HCT116 (cell line): ENCODE results near the gene CD302. TPM values are rescaled to one million over a fixed set of nuclear protein-coding genes. Genes with fewer than 3 reads are reported as not detected.

Source experiments
- ATAC-seq: fragments of 200-7000 bp; cut with Tn5 transposase; 2 replicates; pipeline ENCODE4 v1.9.1; 2020; ENCODE audit warnings: mild to moderate bottlenecking, moderate library complexity
- BruUV-seq: library from RNA; stranded (reverse); fragments of 400-500 nt; replicated peaks from 2 replicates; lab custom pipeline; 2021; lab: Mats Ljungman, UMichigan
- CTCF ChIA-PET: fragments of 300-600 bp; sonication (Branson Sonifier 250); formaldehyde crosslinking; loops from one replicate; lab custom pipeline; 2021; ENCODE audit warnings: antibody characterized with exemption; lab: Charles Lee
- POLR2A ChIA-PET: fragments of 300-600, 350-600 bp; sonication (Branson Sonifier 250); formaldehyde crosslinking; loops from one replicate; lab custom pipeline; 2021; ENCODE audit warnings: antibody characterized with exemption; lab: Charles Lee
- RAD21 ChIA-PET, 2 experiments: fragments of 300-600 bp; sonication (Branson Sonifier 250); formaldehyde crosslinking; loops; one replicate each; lab custom pipeline; 2023; ENCODE audit warnings: low total read pairs in 2 of 2; ENCODE audit not compliant: uncharacterized antibody in 2 of 2, unreplicated experiment in 2 of 2, low non-redundant PET in 1 of 2; lab: Charles Lee
- DNase-seq: peaks from one replicate; pipeline ENCODE4 v3.0.0-alpha.2; 2010; ENCODE audit warnings: low read depth, low spot score
- H2AFZ ChIP-seq: fragments of 200-600 bp; shearing (Covaris generic), sonication (generic); 2 replicates; pipeline ENCODE4 v1.6.1; 2017; ENCODE audit warnings: low read depth, mixed run types, mixed read lengths, antibody characterized with exemption, low read length; ENCODE audit not compliant: poor library complexity, severe bottlenecking
- H3K27ac ChIP-seq: 2 replicates; pipeline ENCODE4 v1.5.1; 2012; ENCODE audit warnings: low read depth, low read length
- H3K27me3 ChIP-seq: fragments of 200-600 bp; sonication (generic); 2 replicates; pipeline ENCODE4 v1.6.1; 2016; ENCODE audit warnings: mixed run types, low read length, mixed read lengths; ENCODE audit not compliant: insufficient read depth
- H3K36me3 ChIP-seq, 2 experiments: fragments of 200-500 bp in 1 of 2; fragments of 200-600 bp in 1 of 2; sonication (Bioruptor generic) in 1 of 2; sonication (generic) in 1 of 2; 2 replicates each; pipeline versions ENCODE4 v1.5.1 to v1.6.1; 2014 to 2016; ENCODE audit warnings: low read length in 2 of 2, inconsistent platforms in 1 of 2, mixed read lengths in 1 of 2, mixed run types in 1 of 2; ENCODE audit not compliant: insufficient read depth in 2 of 2, control insufficient read depth in 1 of 2
- H3K4me1 ChIP-seq, 2 experiments: fragments of 200-600 bp in 1 of 2; sonication (generic) in 1 of 2; 2 replicates each; pipeline versions ENCODE4 v1.5.1 to v1.6.1; 2012 to 2017; ENCODE audit warnings: low read length in 2 of 2, inconsistent platforms in 1 of 2, mild to moderate bottlenecking in 1 of 2, mixed read lengths in 1 of 2, mixed run types in 1 of 2, moderate library complexity in 1 of 2; ENCODE audit not compliant: insufficient read depth in 2 of 2, control insufficient read depth in 1 of 2
- H3K4me2 ChIP-seq: fragments of 200-600 bp; sonication (generic); 2 replicates; pipeline ENCODE4 v1.6.1; 2017; ENCODE audit warnings: mixed run types, low read length, mixed read lengths
- H3K4me3 ChIP-seq, 2 experiments: fragments of 200-600 bp in 1 of 2; sonication (generic) in 1 of 2; replicated peaks in 1 of 2; 2 replicates each; pipeline ENCODE4 v1.5.1; 2011 to 2016; ENCODE audit warnings: low read length in 2 of 2, control low read depth in 1 of 2, low read depth in 1 of 2, mild to moderate bottlenecking in 1 of 2, mixed read lengths in 1 of 2, mixed run types in 1 of 2
- H3K79me2 ChIP-seq: fragments of 200-600 bp; sonication (generic); 2 replicates; pipeline ENCODE4 v1.6.1; 2017; ENCODE audit warnings: mild to moderate bottlenecking, mixed run types, low read length, moderate library complexity, mixed read lengths; ENCODE audit not compliant: insufficient read depth
- H3K9ac ChIP-seq: fragments of 200-600 bp; sonication (generic); 2 replicates; pipeline ENCODE4 v1.6.1; 2016; ENCODE audit warnings: low read length, mixed read lengths
- H3K9me2 ChIP-seq: fragments of 200-600 bp; sonication (generic), shearing (Covaris generic); 2 replicates; pipeline ENCODE4 v1.6.1; 2017; ENCODE audit warnings: mixed run types, mild to moderate bottlenecking, moderate library complexity; ENCODE audit not compliant: insufficient read depth
- H3K9me3 ChIP-seq, 2 experiments: fragments of 200-500 bp in 1 of 2; fragments of 200-600 bp in 1 of 2; sonication (Bioruptor generic) in 1 of 2; sonication (generic) in 1 of 2; 2 replicates each; pipeline ENCODE4 v1.6.1; 2014 to 2017; ENCODE audit warnings: low read length in 2 of 2, mixed read lengths in 2 of 2, inconsistent platforms in 1 of 2, low read depth in 1 of 2, mild to moderate bottlenecking in 1 of 2, mixed run types in 1 of 2, moderate library complexity in 1 of 2; ENCODE audit not compliant: control insufficient read depth in 1 of 2, insufficient read depth in 1 of 2
- H4K20me1 ChIP-seq: fragments of 200-600 bp; sonication (generic), shearing (Covaris generic); 2 replicates; pipeline ENCODE4 v1.6.1; 2017; ENCODE audit warnings: mixed run types, mild to moderate bottlenecking, moderate library complexity; ENCODE audit not compliant: insufficient read depth
- CBX3 ChIP-seq: IDR thresholded peaks from 2 replicates; pipeline ENCODE4 v1.6.1; 2012; ENCODE audit warnings: low read depth
- CEBPB ChIP-seq: IDR thresholded peaks from 2 replicates; pipeline ENCODE4 v1.6.1; 2012; ENCODE audit warnings: low read depth
- EGR1 ChIP-seq: IDR thresholded peaks from 2 replicates; pipeline ENCODE4 v1.6.1; 2012; ENCODE audit warnings: low read depth
- ELF1 ChIP-seq: IDR thresholded peaks from 2 replicates; pipeline ENCODE4 v1.6.1; 2012; ENCODE audit warnings: low read depth, borderline replicate concordance
- EZH2 ChIP-seq: fragments of 200-600 bp; sonication (generic); IDR thresholded peaks from 2 replicates; pipeline ENCODE4 v1.6.1; 2017; ENCODE audit warnings: antibody characterized with exemption, mixed run types
- EZH2phosphoT487 ChIP-seq: fragments of 200-600 bp; IDR thresholded peaks from 2 replicates; pipeline ENCODE4 v1.6.1; 2018; ENCODE audit warnings: antibody characterized with exemption, borderline replicate concordance
- FOSL1 ChIP-seq: IDR thresholded peaks from 2 replicates; pipeline ENCODE4 v1.6.1; 2012; ENCODE audit warnings: low read depth
- JUND ChIP-seq: IDR thresholded peaks from 2 replicates; pipeline ENCODE4 v1.6.1; 2012
- POLR2A ChIP-seq: IDR thresholded peaks from 2 replicates; pipeline ENCODE4 v1.7.0; 2011; ENCODE audit warnings: borderline replicate concordance; ENCODE audit not compliant: insufficient read depth, insufficient read length; ENCODE audit errors: extremely low read depth
- POLR2AphosphoS5 ChIP-seq: IDR thresholded peaks from 2 replicates; pipeline ENCODE4 v1.6.1; 2011; ENCODE audit warnings: mild to moderate bottlenecking, low read depth, low read length, moderate library complexity
- SIN3A ChIP-seq: IDR thresholded peaks from 2 replicates; pipeline ENCODE4 v1.6.1; 2012; ENCODE audit warnings: low read depth
- SP1 ChIP-seq: IDR thresholded peaks from 2 replicates; pipeline ENCODE4 v1.6.1; 2012; ENCODE audit warnings: low read depth
- SRF ChIP-seq: IDR thresholded peaks from 2 replicates; pipeline ENCODE4 v1.6.1; 2012; ENCODE audit warnings: low read depth
- TCF7L2 ChIP-seq: IDR thresholded peaks from 2 replicates; pipeline ENCODE4 v1.7.0; 2011; ENCODE audit warnings: borderline replicate concordance, inconsistent platforms; ENCODE audit not compliant: insufficient read depth, insufficient read length; ENCODE audit errors: extremely low read depth
- YY1 ChIP-seq: IDR thresholded peaks from 2 replicates; pipeline ENCODE4 v1.6.1; 2011; ENCODE audit warnings: low read length, low read depth, moderate library complexity, mild to moderate bottlenecking; ENCODE audit not compliant: insufficient replicate concordance; ENCODE audit errors: extremely low read depth
- intact Hi-C: fragments of 100-400 bp; cut with micrococcal nuclease; formaldehyde crosslinking; loops from 2 replicates; pipeline ENCODE4 v1.10.0; 2022
- total RNA-seq: library from RNA; stranded (reverse); gene quantifications from one replicate; pipeline ENCODE4 v1.2.1, GENCODE V29; 2021; ENCODE audit not compliant: unreplicated experiment
- TF ChIP-seq, protein P1 (sequence below): IDR thresholded peaks from 2 replicates; pipeline ENCODE4 v1.6.1; 2012; ENCODE audit warnings: low read depth
- TF ChIP-seq, protein P2 (sequence below): IDR thresholded peaks from 2 replicates; pipeline ENCODE4 v1.6.1; 2011; ENCODE audit warnings: mild to moderate bottlenecking, low read length, moderate library complexity; ENCODE audit not compliant: insufficient replicate concordance; ENCODE audit errors: extremely low read depth
- TF ChIP-seq, protein P3 (sequence below): IDR thresholded peaks from 2 replicates; pipeline ENCODE4 v1.6.1; 2012
- TF ChIP-seq, protein P4 (sequence below): IDR thresholded peaks from 2 replicates; pipeline ENCODE4 v1.6.1; 2012

The CD302 gene
- total RNA-seq, 1 experiment from 2014 or later: 0.15 TPM

DNA sequence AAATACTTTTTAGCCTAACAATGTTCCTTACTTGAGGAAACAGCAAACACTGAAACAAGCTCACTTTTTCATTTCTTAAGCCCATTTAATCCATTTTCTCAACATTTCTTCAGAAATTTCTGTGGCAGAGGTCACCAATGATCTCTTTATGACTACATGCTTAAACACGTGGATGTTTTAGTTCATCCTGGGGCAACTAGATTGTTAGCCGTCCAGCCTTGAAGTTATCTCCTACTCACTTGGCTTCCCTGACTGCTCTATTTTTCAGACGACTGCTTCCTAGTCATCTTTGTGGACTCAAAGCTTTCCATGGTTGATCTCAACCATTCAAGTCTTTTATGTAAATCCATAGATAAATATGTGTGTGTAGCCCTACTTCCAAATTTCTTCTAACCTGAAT lies 24.1 kb downstream of the CD302 start:
- H3K27ac ChIP-seq: no peak overlapping the region
- H3K4me3 ChIP-seq: no peak overlapping the region
- no peaks in the 10 kb centered on the region for H3K79me2 ChIP-seq
- H2AFZ ChIP-seq: no peak overlapping the region
- H4K20me1 ChIP-seq: no peaks in the 10 kb centered on the region; the same call in 1 of the 2 replicates
- ChIA-PET CTCF (no interaction called here), POLR2A (no interaction called here), RAD21 (no interaction called here)
- no TSS peak for BruUV-seq
- no peaks in the 10 kb centered on the region for H3K9me3 ChIP-seq
- no peaks in the 10 kb centered on the region for H3K4me1 ChIP-seq
- no peak overlapping the region for H3K9ac ChIP-seq
- intact Hi-C loops: no loop called here
- TF ChIP-seq SRF: no peak
- TF ChIP-seq, protein P1, sequence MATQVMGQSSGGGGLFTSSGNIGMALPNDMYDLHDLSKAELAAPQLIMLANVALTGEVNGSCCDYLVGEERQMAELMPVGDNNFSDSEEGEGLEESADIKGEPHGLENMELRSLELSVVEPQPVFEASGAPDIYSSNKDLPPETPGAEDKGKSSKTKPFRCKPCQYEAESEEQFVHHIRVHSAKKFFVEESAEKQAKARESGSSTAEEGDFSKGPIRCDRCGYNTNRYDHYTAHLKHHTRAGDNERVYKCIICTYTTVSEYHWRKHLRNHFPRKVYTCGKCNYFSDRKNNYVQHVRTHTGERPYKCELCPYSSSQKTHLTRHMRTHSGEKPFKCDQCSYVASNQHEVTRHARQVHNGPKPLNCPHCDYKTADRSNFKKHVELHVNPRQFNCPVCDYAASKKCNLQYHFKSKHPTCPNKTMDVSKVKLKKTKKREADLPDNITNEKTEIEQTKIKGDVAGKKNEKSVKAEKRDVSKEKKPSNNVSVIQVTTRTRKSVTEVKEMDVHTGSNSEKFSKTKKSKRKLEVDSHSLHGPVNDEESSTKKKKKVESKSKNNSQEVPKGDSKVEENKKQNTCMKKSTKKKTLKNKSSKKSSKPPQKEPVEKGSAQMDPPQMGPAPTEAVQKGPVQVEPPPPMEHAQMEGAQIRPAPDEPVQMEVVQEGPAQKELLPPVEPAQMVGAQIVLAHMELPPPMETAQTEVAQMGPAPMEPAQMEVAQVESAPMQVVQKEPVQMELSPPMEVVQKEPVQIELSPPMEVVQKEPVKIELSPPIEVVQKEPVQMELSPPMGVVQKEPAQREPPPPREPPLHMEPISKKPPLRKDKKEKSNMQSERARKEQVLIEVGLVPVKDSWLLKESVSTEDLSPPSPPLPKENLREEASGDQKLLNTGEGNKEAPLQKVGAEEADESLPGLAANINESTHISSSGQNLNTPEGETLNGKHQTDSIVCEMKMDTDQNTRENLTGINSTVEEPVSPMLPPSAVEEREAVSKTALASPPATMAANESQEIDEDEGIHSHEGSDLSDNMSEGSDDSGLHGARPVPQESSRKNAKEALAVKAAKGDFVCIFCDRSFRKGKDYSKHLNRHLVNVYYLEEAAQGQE: no peak
- TF ChIP-seq, protein P2, sequence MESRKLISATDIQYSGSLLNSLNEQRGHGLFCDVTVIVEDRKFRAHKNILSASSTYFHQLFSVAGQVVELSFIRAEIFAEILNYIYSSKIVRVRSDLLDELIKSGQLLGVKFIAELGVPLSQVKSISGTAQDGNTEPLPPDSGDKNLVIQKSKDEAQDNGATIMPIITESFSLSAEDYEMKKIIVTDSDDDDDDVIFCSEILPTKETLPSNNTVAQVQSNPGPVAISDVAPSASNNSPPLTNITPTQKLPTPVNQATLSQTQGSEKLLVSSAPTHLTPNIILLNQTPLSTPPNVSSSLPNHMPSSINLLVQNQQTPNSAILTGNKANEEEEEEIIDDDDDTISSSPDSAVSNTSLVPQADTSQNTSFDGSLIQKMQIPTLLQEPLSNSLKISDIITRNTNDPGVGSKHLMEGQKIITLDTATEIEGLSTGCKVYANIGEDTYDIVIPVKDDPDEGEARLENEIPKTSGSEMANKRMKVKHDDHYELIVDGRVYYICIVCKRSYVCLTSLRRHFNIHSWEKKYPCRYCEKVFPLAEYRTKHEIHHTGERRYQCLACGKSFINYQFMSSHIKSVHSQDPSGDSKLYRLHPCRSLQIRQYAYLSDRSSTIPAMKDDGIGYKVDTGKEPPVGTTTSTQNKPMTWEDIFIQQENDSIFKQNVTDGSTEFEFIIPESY: no peak
- no peak for TF ChIP-seq EGR1
- TF ChIP-seq, protein P3, sequence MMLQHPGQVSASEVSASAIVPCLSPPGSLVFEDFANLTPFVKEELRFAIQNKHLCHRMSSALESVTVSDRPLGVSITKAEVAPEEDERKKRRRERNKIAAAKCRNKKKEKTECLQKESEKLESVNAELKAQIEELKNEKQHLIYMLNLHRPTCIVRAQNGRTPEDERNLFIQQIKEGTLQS: no peak
- TF ChIP-seq SP1: no peak
- no peak for TF ChIP-seq ELF1
- no peak for TF ChIP-seq CBX3
- no peak for TF ChIP-seq FOSL1
- TF ChIP-seq EZH2phosphoT487: no peak
- no peak for TF ChIP-seq POLR2AphosphoS5
- TF ChIP-seq EZH2: no peak
- TF ChIP-seq, protein P4, sequence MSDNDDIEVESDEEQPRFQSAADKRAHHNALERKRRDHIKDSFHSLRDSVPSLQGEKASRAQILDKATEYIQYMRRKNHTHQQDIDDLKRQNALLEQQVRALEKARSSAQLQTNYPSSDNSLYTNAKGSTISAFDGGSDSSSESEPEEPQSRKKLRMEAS: no peak
- no peak for TF ChIP-seq POLR2A
- no peak for TF ChIP-seq JUND
- TF ChIP-seq SIN3A: no peak
- TF ChIP-seq TCF7L2: no peak
- no peak for TF ChIP-seq CEBPB
- no peak for TF ChIP-seq YY1
- H3K4me2 ChIP-seq: no peak overlapping the region
- H3K9me2 ChIP-seq: no peaks in the 10 kb centered on the region
- peaks cover 2 to 28% of the 10 kb centered on the region in 2 experiments; a peak in 2 of 4 replicates for H3K36me3 ChIP-seq
- no peaks in the 10 kb centered on the region for H3K27me3 ChIP-seq
- ATAC-seq (no peak), DNase-seq (no peak)
